HG03108 (cell line): ENCODE data around the gene MYO5B.
"Not testable (repeated sequence)": the region's sequence is repeated elsewhere in the genome, so short reads cannot be mapped to it uniquely, and the experiment has no call there.

Experiments used
- ATAC-seq: cut with Tn5 transposase; IDR thresholded peaks from one replicate; pipeline ENCODE4 v1.9.1; 2021; ENCODE audit warnings: moderate library complexity; ENCODE audit not compliant: unreplicated experiment

The MYO5B gene

GRCh38 chr18:50194631-50195532 lies at the start of gene MYO5B:
MYO5B (minus strand) TSS chr18:50195147; CDS start chr18:50194793, 354 bp downstream.
- ATAC-seq: peak; percentile 86

GRCh38 chr18:50241768-50242167 lies 46.8 kb upstream of the MYO5B start:
- ATAC-seq: not testable (repeated sequence)

- ATAC-seq: no peak
Observed at GRCh38 chr18:50240080-50240563, 45.2 kb upstream of the MYO5B start.

- ATAC-seq: no peak
Observed at GRCh38 chr18:50232419-50232818, 37.5 kb upstream of the MYO5B start.

GRCh38 chr18:50231621-50232020 lies 36.7 kb upstream of the MYO5B start:
- ATAC-seq: no peak

GRCh38 chr18:50220249-50220648 lies 25.3 kb upstream of the MYO5B start:
- not testable (repeated sequence) for ATAC-seq

GRCh38 chr18:50218432-50219197 lies 23.7 kb upstream of the MYO5B start:
- ATAC-seq: no peak

- ATAC-seq: no peak
Observed at GRCh38 chr18:50209311-50209710, 14.4 kb upstream of the MYO5B start.

GRCh38 chr18:50207722-50208121 lies 12.8 kb upstream of the MYO5B start:
- ATAC-seq: no peak

GRCh38 chr18:50203801-50204604 lies 9.1 kb upstream of the MYO5B start:
- no peak for ATAC-seq

GRCh38 chr18:50201476-50202018 lies 6.6 kb upstream of the MYO5B start:
- no peak for ATAC-seq

GRCh38 chr18:50199921-50200320 lies 5.0 kb upstream of the MYO5B start:
- ATAC-seq: no peak

GRCh38 chr18:50199346-50199855 lies 4.5 kb upstream of the MYO5B start:
- ATAC-seq: no peak

GRCh38 chr18:50196261-50196660 lies 1.3 kb upstream of the MYO5B start:
- ATAC-seq: no peak

GRCh38 chr18:50195689-50196088 lies 742 bp upstream of the MYO5B start:
- ATAC-seq: no peak

GRCh38 chr18:50193796-50194630 lies 934 bp downstream of the MYO5B start:
- no peak for ATAC-seq

- ATAC-seq: no peak
Observed at GRCh38 chr18:50192995-50193795, 1.8 kb downstream of the MYO5B start.

- no peak for ATAC-seq
Observed at GRCh38 chr18:50190926-50191325, 4.0 kb downstream of the MYO5B start.

- no peak for ATAC-seq
Observed at GRCh38 chr18:50190236-50190635, 4.7 kb downstream of the MYO5B start.
